Astrocyte (in vitro differentiated cells and primary cell): ENCODE measurements around the gene SLC35F5.

Experiments
- CTCF ChIP-seq: IDR thresholded peaks from 2 replicates; pipeline ENCODE4 v1.5.1; 2011; ENCODE audit warnings: low read depth, mild to moderate bottlenecking, inconsistent platforms, low read length, moderate library complexity; ENCODE audit not compliant: insufficient read depth
- EZH2 ChIP-seq: IDR thresholded peaks from 2 replicates; pipeline ENCODE4 v1.6.1; 2012; ENCODE audit warnings: mild to moderate bottlenecking, low read length, inconsistent platforms; ENCODE audit not compliant: insufficient read depth

- TF ChIP-seq CTCF (no peak), EZH2 (no peak)
These were observed 6.1 kb downstream of the SLC35F5 start for GRCh38 chr2:113750385-113750784.
